ENCODE results near the gene HMCN1. TPM values are rescaled to one million over a fixed set of nuclear protein-coding genes. Genes with fewer than 3 reads are reported as not detected.
A peak's percentile ranks its signal among the peaks of the same experiment; 100 is the strongest.

Gene HMCN1
- total and polyA plus RNA-seq, 4 donors: 3.2 to 149 (median 15.4) TPM

DNA sequence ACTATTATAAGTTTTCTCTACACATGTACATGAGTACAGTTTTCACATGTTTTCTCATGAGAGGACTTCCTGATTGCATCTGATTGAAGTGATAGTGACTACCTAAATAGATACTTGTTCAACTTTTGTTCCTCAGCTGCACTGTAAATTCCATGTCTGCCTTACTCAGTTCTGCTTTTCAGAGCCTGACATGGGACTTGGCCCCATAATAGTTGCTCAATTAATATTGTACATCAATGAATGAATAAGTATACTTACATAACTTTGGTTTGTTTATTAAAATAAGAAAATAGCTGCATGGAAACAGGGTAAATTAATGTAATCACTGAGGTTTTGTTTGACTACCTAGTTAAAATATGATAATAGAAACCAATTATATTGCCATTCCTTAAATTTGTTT lies 78.7 kb downstream of the HMCN1 start:
- no peak overlapping the region for H3K27ac ChIP-seq (ENCODE audit: low read depth in 1 of 2, low read length in 1 of 2)
- H3K36me3 ChIP-seq (ENCODE audit: control insufficient read depth in 4 of 4, insufficient read depth in 4 of 4, low read length in 4 of 4): no peaks in the 10 kb centered on the region
- no peaks in the 10 kb centered on the region for H3K27me3 ChIP-seq (ENCODE audit: control insufficient read depth in 3 of 3, insufficient read depth in 3 of 3, low read length in 2 of 3)
- TF ChIP-seq, protein P1, sequence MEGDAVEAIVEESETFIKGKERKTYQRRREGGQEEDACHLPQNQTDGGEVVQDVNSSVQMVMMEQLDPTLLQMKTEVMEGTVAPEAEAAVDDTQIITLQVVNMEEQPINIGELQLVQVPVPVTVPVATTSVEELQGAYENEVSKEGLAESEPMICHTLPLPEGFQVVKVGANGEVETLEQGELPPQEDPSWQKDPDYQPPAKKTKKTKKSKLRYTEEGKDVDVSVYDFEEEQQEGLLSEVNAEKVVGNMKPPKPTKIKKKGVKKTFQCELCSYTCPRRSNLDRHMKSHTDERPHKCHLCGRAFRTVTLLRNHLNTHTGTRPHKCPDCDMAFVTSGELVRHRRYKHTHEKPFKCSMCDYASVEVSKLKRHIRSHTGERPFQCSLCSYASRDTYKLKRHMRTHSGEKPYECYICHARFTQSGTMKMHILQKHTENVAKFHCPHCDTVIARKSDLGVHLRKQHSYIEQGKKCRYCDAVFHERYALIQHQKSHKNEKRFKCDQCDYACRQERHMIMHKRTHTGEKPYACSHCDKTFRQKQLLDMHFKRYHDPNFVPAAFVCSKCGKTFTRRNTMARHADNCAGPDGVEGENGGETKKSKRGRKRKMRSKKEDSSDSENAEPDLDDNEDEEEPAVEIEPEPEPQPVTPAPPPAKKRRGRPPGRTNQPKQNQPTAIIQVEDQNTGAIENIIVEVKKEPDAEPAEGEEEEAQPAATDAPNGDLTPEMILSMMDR (IDR thresholded peaks at IDR 0.05; ENCODE audit: control extremely low read depth, extremely low read depth): no peak
- ATAC-seq (ENCODE audit: insufficient read depth, low FRiP score) (no peak), DNase-seq (no peak)
- no peak overlapping the region for H3K4me3 ChIP-seq
- H3K9ac ChIP-seq (ENCODE audit: insufficient read depth in 1 of 2, low read length in 2 of 2): no peak overlapping the region
- peaks cover 0 to 1% (median 0%) of the 10 kb centered on the region in 5 donors for H3K4me1 ChIP-seq (ENCODE audit: control insufficient read depth in 5 of 5, insufficient read depth in 5 of 5, low read length in 5 of 5)
- no peaks in the 10 kb centered on the region for H3K9me3 ChIP-seq (ENCODE audit: control insufficient read depth in 4 of 4, insufficient read depth in 3 of 4, low read length in 3 of 4)

DNA sequence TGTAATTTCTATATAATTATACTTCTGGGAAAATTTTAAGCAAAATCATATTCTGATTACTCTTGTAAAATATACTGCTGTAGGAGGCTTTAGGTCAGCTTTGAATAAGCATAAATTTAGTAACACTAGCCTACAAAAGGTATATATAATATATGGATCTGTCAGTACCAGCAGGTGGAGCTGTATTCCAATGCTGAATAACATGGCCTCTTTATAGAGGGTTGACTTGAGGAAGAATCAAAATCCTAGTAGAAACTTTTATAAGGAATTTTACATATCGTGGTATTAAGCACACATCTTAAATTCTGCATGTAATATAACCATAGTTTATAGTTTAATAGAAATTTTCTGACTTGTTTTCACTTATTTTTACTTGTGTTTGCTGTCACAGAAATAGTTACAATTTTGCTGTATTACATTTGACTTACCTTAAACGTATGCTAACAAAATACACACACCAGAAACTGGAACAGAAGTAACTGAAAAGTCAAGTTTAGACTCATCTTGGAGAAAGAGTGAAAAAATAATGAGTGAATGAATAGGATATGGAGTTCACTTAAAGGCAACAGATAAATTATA lies 79.3 kb downstream of the HMCN1 start:
- no peak overlapping the region for H3K27ac ChIP-seq (ENCODE audit: low read depth in 1 of 2, low read length in 1 of 2)
- WGBS, 2 donors: 69 to 75% methylated on average over 2 of the region's 2 CpGs
- no peaks in the 10 kb centered on the region for H3K36me3 ChIP-seq (ENCODE audit: control insufficient read depth in 4 of 4, insufficient read depth in 4 of 4, low read length in 4 of 4)
- no peaks in the 10 kb centered on the region for H3K9me3 ChIP-seq (ENCODE audit: control insufficient read depth in 4 of 4, insufficient read depth in 3 of 4, low read length in 3 of 4)
- ATAC-seq (ENCODE audit: insufficient read depth, low FRiP score) (no peak), DNase-seq (peak in 2 of 3 donors; percentile 54 to 64)
- TF ChIP-seq, protein P1 (IDR thresholded peaks at IDR 0.05; ENCODE audit: control extremely low read depth, extremely low read depth): peak; percentile 17
- peaks cover 0 to 1% (median 0%) of the 10 kb centered on the region in 5 donors for H3K4me1 ChIP-seq (ENCODE audit: control insufficient read depth in 5 of 5, insufficient read depth in 5 of 5, low read length in 5 of 5)
- no peak overlapping the region for H3K9ac ChIP-seq (ENCODE audit: insufficient read depth in 1 of 2, low read length in 2 of 2)
- H3K27me3 ChIP-seq (ENCODE audit: control insufficient read depth in 3 of 3, insufficient read depth in 3 of 3, low read length in 2 of 3): no peaks in the 10 kb centered on the region
- no peak overlapping the region for H3K4me3 ChIP-seq

DNA sequence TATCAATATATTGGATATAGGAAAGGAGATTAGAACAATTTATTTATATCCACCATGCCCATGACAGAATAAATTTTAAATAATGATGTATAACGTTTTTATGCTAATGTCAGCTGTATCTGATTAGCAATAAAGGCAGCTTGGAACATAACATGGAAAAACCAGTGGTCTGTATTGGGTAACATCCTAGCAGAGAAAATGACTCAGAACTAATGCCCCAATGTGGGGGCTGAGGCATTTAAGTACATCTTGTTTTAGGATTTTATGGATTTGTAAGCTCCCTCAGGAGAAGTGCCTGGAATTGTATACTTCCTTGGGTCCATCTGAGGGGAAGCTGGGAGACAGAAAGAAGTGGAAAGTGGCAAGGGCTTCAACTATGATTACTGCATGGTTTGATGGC lies 82.3 kb downstream of the HMCN1 start:
- H3K4me1 ChIP-seq (ENCODE audit: control insufficient read depth in 5 of 5, insufficient read depth in 5 of 5, low read length in 5 of 5): peaks cover 0 to 1% (median 0%) of the 10 kb centered on the region in 5 donors
- ATAC-seq (ENCODE audit: insufficient read depth, low FRiP score): no peak
- no peaks in the 10 kb centered on the region for H3K27me3 ChIP-seq (ENCODE audit: control insufficient read depth in 3 of 3, insufficient read depth in 3 of 3, low read length in 2 of 3)
- DNase-seq: no peak
- H3K4me3 ChIP-seq: no peak overlapping the region
- H3K36me3 ChIP-seq (ENCODE audit: control insufficient read depth in 4 of 4, insufficient read depth in 4 of 4, low read length in 4 of 4): no peaks in the 10 kb centered on the region
- 71 to 93% methylated on average over 1 of the region's 1 CpG for WGBS, 2 donors
- no peak overlapping the region for H3K27ac ChIP-seq (ENCODE audit: low read depth in 1 of 2, low read length in 1 of 2)
- TF ChIP-seq, protein P1 (IDR thresholded peaks at IDR 0.05; ENCODE audit: control extremely low read depth, extremely low read depth): no peak
- H3K9me3 ChIP-seq (ENCODE audit: control insufficient read depth in 4 of 4, insufficient read depth in 3 of 4, low read length in 3 of 4): no peaks in the 10 kb centered on the region
- H3K9ac ChIP-seq (ENCODE audit: insufficient read depth in 1 of 2, low read length in 2 of 2): no peak overlapping the region

DNA sequence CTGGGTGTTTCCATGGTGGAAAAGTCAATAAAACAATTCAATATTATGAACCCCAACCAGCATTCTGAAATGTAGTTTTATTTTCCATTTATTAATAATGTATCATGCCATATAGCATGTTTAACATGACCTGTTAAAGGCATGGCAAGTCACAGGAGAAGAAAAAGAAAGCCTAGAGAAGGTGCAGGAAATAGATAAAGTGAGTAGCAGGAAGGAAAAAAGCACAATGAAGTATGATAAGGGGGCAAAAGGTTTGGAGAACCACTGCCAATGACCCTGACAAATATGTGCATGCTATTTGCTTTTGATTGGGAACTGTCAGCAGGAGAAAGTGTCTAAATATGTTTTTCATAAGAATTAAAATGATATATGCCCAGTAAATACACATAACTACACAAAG lies 85.6 kb downstream of the HMCN1 start:
- Histone ChIP-seq H3K36me3 (ENCODE audit: control insufficient read depth in 4 of 4, insufficient read depth in 4 of 4, low read length in 4 of 4) (no peaks in the 10 kb centered on the region), H3K27me3 (ENCODE audit: control insufficient read depth in 3 of 3, insufficient read depth in 3 of 3, low read length in 2 of 3) (no peaks in the 10 kb centered on the region), H3K9me3 (ENCODE audit: control insufficient read depth in 4 of 4, insufficient read depth in 3 of 4, low read length in 3 of 4) (no peaks in the 10 kb centered on the region), H3K27ac (ENCODE audit: low read depth in 1 of 2, low read length in 1 of 2) (no peak overlapping the region), H3K9ac (ENCODE audit: insufficient read depth in 1 of 2, low read length in 2 of 2) (no peak overlapping the region), H3K4me1 (ENCODE audit: control insufficient read depth in 5 of 5, insufficient read depth in 5 of 5, low read length in 5 of 5) (peaks cover 0 to 2% (median 0%) of the 10 kb centered on the region in 5 donors), H3K4me3 (no peak overlapping the region)
- TF ChIP-seq, protein P1 (IDR thresholded peaks at IDR 0.05; ENCODE audit: control extremely low read depth, extremely low read depth): no peak
- no peak for DNase-seq
- ATAC-seq (ENCODE audit: insufficient read depth, low FRiP score): no peak

Data from lung (tissue), 12 donors.